Hematopoietic multipotent progenitor cell treated with erythropoietin and hydrocortisone succinate and interleukin-3 and kit ligand, for 4 days (in vitro differentiated cells): ENCODE results near the gene LZTFL1.
A peak's percentile ranks its signal among the peaks of the same experiment; 100 is the strongest.

Source experiments
- DNase-seq: peaks from one replicate; pipeline ENCODE4 v3.0.0-alpha.2; 2015

Gene LZTFL1

GRCh38 chr3:45782381-45782780, 59.5 kb downstream of the LZTFL1 start:
- DNase-seq, result no peak

- DNase-seq, result no peak
Measured at GRCh38 chr3:45781841-45782240, 60.1 kb downstream of the LZTFL1 start.

DNA sequence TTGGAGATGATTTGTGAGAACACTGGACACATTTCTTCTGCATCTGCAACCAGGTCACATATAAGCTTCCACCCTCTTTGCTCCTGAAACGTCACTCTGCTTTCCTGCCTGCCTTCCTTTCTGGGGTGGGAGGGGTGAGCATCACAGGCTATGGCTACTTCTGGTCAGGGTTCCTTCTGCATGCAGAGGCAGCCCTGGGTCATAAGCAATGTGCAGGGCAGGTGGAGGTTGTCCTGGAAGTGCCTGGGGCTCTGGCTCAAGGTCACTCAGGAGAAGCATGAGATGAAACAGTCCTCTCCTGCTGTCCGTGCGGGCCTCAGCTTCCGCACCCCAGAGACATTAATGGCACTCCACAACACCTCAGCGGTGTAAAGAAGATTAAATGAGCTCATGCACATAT, 60.6 kb downstream of the LZTFL1 start:
- DNase-seq, result no peak

GRCh38 chr3:45779746-45780735, 61.9 kb downstream of the LZTFL1 start:
- DNase-seq, result no peak

GRCh38 chr3:45778761-45779201, 63.1 kb downstream of the LZTFL1 start:
- no peak for DNase-seq

GRCh38 chr3:45777746-45778386, 64.1 kb downstream of the LZTFL1 start:
- DNase-seq, result no peak

DNA sequence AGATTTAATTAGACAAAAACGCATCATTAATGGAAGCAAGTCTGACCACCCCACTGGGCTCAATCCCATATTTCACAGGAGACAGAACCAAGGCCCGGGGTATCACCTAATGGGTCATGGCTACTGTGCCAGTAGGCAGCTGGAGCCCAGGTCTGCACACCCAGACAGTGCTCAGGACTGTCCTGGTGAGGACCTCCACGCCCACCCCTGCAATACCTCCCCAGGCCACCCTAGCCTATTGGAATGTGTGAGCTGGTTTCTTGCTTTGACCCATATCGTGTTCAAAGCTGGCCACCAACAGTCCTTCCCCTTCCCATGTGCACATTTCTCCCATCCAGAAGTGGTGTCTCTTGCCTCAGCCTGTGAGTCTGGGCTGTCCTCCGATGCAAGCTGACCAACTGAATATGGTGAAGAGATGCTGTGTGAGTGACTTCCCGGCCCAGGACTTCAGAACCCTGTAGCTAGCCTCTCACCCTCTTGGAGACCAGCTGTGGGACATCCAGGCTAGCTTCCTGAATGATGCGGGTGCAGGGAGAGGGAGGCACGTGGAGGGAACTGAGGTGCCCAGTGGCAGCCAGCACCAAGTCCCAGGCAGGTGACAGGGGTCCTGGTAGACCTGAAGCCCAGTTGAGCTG, 64.7 kb downstream of the LZTFL1 start:
- no peak for DNase-seq

DNA sequence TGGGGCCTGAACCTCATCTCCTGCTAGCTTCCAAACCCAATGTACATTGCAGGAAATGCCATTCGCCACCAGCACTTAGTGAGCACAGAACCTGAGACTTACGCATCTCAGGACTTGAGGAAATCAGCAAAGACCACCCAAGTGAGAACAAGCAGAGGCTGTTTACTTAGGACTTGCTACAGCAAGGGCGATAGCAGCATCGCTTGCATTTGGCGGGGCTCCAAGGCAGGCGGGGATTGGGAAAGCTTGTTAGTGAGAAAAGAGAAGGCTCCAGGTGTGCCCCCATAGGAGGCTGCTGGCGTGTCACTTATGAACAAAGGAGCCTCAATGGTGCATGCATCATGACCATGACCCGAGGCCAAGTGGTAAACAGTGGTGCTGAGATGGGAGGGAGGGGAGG, 65.3 kb downstream of the LZTFL1 start:
- DNase-seq, result no peak

- no peak for DNase-seq
Measured at GRCh38 chr3:45776301-45776595, 65.7 kb downstream of the LZTFL1 start.

GRCh38 chr3:45775571-45776300, 66.2 kb downstream of the LZTFL1 start:
- no peak for DNase-seq

DNA sequence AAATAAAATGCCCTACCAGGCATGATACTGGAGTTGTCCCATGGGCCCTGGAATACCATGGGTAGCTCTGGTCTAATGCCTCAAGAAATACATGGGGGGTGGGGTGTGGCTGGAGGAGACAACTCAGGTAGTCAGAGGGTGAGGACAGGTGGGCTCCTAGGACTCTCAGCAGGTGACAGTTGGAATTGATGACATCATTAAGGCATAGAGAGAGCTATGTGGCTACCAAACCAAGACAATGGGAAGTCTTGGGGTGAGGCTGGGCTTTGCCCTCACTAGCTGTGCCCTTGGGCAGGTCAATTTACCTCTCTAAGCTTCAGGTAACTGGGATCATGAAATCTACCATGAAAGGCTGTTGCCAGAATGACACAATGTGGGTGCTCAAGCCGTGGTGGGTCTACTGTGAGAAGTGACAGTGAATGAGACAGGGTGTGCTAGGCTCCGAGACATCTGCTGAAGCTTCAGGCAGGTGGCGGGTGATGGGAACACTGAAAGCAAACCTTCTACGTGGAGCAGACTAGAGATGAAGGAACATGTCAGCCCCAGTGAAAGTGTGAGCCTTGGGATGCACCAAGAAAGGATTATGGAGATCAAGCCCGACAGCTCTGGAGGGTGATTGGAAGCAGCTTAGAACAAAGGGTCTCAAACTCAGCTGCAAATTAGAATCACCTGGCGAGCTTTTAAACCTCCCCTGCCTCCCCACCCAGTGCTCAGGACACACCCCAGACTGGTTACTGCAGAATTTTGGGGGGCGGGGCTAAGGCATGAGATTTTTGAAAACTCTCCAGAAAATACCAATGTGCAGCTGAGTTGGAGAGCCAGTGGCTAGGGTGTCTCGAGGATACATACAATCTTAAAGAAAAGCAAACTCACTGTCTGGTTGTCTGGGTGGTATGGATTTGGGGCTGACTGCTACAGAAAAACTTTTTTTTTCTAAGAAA, 67.1 kb downstream of the LZTFL1 start:
- DNase-seq, result no peak

DNA sequence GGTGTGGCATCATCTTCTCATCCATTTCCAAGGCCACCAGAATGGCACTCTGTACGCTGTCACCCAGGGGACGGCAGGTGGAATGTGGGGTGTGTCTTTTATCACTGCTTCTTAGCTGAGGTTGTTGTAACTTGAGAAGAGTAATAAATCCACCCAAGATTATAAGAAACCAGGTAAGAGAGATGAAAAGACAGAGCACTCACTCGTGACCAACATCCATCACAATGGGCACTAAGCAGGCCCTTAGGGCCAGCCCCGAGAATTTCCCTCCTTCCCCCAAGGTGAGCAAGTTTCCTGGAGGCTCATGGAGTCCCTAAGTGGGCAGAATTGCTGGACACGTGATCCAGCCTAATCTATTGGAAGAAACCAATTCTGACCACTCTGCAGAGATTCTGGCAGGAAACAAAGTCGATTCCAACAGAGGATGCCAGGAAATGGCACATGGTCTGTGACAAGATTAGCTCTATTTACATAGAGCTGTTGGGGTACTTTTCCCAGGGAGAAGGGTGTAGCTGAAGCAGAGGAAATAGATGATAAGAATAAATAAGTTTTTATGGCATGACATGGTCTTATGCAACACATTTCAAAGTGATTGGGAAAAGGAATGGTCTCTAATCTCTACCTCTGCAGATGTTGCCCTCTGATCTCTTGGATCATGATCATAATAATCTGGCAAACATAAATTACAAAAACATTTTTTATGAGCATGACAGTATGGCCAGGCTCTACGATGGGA, 68.0 kb downstream of the LZTFL1 start:
- DNase-seq, result peak; percentile 4
